Esophagus muscularis mucosa (tissue), 3 donors: Measurements from ENCODE around the gene DCTD.

ENCODE experiments used
- CTCF ChIP-seq, 3 experiments: fragments of 200-600 bp in 2 of 3; fragments of 450-650 bp in 1 of 3; sonication (generic) in 2 of 3; IDR thresholded peaks; one replicate each; pipeline ENCODE4 v1.5.1; 2017 to 2019; ENCODE audit warnings: antibody characterized with exemption in 3 of 3, mild to moderate bottlenecking in 2 of 3, moderate library complexity in 1 of 3
- POLR2A ChIP-seq: fragments of 450-650 bp; IDR thresholded peaks from one replicate; pipeline ENCODE4 v1.6.1; 2017; ENCODE audit warnings: antibody characterized with exemption, moderate library complexity, mild to moderate bottlenecking, low read depth

DNA sequence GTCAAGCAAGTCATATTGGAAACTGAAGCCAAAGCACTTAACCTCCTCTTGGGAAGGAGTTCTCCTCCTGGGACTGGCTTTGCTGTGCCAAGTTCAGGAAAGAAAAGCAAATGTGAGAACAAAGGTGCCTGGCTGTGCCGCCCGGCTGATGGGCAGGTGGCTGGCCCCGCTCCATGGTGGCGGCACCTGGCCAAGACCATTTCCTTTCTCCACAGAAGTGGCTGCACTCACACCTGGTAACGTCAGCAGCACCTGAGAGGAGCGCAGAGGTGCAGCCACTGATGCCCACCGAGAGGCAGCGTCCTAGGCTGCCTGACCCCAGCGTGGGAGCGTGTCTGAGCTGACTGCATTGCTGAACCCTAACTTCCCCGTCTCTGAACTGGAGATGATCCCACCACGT, 54.3 kb downstream of the DCTD start:
- TF ChIP-seq CTCF (IDR thresholded peaks at IDR 0.05) (no peak), POLR2A (no peak)
